GM19324 (cell line): ENCODE results near the gene PLEKHG2.

ENCODE experiments used
- ATAC-seq: cut with Tn5 transposase; IDR thresholded peaks from one replicate; pipeline ENCODE4 v1.9.1; 2021; ENCODE audit warnings: mild to moderate bottlenecking, moderate library complexity; ENCODE audit not compliant: unreplicated experiment, low FRiP score

PLEKHG2 gene

DNA sequence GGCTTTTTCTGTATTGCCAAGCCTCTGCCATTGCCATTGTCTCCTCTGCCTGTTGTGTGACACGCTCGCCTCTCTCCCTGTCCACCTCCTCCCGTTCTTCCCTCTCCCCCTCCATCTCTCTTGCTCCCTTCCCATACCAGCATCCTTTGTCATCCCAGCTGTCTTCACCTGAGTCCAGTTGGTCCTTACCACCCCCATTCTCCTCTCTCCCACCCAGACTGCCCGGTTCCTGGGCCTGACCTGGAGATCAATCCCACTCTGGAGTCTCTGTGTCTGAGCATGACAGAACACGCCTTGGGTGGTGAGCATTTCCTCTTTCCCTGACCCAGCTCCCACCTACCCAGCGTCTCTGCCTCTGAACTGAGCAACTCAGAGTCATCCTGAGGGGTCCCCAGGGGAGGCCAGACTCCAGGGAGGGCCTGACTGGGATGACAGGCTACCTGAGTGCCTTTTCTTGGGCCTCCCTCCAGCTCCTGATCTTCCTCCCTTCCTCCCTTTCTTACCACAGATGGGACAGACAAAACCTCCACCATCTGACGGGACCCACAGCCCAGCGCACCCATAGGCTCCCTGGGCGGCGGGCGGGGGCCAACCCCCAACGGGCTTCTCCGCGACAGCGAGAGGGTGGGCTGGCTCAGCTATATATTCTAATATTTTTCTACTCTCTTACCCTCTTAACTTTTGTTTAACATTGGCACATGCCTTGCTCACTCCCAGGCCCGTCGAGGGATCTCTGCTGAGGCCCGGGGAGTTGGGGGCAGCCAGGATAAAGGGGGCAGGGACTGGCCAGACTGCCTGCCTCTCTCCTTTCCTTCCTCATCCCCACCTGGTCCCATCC lies 29.3 kb upstream of the PLEKHG2 start:
- ATAC-seq: no peak

DNA sequence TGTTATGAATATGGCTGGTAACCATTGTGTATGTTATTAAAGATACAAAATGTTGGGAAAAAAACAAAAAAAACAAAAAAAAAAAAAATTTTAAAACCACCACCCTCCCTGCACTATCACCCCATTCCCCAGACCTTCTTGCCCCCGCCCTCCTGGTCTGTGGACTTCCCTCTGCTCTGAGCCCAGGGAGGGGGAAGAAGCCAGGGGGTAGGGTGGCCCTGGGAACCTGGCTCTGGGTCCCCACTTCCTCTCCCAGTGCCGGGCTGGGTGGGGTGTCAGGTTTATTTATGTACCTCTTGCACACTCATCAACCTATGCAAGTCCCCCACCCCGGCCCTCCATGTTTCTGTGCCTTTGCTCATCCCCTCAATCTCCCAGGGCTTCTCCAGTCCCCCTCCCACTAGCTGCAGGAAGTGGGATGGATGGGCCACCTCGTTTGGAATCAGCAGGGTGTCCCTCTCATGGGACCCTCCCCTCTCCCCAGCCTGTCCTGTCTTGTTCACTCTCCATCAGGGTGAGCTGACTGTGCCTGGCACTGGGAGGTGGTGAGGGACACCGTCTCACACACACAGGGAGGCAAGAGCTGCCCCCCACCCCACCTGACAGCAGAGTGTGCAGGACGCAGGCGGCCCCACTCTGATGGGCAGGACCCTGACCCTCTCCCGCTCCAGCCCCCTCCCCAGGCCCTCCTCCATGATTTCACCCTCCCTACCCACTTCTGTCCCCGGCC lies 27.5 kb upstream of the PLEKHG2 start:
- no peak for ATAC-seq

DNA sequence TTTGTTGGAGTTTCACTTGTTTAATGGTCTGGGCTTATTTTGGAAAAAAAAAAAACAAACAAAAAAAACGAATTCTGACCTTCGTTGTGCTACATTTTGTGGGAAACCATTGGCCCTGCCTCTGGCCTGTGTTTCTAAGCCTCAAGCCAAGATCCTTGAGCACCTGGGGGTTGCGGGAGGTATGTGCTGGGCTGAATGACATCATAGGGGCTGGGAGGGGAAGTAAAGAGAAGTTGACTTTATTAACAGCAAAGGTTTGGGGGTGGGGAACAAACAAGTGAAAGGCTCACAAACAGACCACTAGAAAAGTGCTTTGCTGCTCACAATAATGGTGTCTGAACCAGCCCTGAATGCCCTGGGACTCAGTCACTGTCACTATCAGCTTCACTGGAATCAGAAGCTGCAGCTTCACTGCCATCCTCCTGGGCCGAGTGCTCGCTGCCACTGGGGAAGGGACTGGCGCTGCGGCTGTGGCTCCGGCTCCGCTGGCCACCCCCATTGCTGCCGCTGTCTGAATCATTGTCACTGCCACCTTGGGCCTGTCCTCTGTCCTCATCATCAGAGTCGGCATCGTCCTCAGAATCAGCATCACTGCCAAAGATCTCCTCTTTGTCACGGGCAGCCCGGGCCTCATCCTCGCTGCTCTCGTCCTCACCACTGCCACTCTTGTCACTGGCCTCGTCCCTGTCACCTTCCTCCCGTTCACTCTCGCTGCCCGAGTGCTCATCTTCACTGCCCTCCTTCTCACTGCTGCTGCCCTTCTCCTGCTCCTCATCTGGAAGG lies 26.6 kb upstream of the PLEKHG2 start:
- no peak for ATAC-seq

DNA sequence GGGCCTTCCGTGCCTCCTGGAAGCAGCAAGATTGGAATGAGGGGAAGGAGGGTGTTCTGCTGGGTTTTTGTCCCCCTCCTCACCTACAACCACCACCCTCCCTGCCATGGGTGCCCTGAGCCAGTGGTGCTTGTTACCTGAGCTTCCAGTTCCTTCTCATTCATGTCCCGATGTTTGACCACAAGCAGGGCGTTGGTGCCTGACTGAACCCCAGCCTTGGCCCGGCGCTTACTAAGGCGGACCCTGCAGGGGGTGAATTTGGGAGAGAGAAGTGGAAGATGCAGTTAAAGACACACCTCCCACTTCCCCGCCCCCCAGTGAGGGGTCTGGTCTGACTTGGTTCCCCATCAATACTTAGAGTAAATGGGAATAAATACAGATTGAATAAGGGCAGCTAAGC lies 25.9 kb upstream of the PLEKHG2 start:
- no peak for ATAC-seq

DNA sequence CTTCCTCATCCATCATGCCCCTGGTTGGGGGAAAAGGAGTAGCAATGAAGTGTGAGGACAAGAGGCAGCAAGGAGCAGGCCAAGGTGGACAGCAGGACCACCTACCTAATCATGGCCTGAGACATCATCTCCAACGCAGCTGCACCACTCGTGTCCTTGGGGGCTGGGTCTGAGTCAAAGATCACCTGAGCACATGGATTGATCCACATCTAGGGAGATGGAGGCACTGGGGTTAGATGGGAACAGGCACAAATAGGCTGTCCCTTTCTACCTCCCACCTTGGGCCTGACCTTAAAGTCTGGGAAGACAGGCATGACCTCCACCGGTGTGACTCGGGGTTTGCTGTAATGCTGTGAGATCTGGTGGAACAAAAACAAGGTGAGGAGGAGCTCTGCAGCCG lies 23.8 kb upstream of the PLEKHG2 start:
- no peak for ATAC-seq

DNA sequence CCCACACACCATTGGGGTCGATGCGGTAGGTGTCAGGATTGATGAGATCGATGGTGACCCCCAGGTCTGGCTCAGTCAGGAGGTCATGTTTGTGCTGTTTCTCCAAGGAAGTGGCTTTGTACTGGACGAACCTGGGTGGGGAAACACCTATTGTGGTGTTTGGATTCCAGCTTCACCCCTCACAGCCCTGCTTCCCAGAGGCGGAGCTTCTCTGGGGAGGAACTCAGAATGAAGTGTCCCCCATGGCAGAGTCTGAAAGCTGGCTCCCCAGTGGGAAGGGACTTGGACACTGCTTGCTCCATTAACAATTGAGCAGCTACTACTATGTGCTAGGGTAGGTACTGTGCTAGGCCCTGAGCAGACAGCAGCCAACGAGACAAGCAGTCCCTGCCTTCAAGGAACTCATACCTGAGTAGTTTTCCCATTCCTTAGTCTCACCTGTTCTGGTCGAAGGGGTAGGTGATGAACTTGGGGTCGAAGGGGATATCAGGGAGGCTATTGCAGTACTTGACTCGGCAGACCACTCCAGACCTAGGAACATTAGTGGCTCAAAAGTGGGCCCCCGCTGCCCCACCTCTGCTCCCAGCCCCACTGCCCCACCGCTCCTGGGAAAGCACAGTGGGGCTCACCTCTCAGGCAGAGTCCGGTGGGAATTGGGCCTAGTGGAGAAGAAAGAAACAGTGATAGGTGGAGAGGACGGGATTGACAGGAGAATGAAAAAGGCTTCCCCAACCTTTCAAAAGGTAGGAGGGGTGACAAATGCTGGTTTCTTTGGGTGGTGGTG lies 22.6 kb upstream of the PLEKHG2 start:
- ATAC-seq: no peak

DNA sequence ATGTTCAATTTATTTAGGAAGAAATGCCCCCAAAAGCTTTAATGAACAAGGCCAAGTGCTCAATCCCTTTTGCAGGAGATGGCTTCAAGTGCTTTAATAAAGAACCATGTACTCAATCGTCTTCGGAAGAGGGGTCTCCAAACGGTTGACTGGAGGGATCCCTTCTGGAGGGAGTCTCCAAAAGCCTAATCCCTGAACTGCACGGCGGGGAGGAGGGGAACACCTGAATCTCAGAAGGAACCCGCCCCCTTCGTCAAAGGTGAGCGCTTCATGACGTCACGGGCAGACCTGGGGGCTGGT lies 22.1 kb upstream of the PLEKHG2 start:
- ATAC-seq: no peak

DNA sequence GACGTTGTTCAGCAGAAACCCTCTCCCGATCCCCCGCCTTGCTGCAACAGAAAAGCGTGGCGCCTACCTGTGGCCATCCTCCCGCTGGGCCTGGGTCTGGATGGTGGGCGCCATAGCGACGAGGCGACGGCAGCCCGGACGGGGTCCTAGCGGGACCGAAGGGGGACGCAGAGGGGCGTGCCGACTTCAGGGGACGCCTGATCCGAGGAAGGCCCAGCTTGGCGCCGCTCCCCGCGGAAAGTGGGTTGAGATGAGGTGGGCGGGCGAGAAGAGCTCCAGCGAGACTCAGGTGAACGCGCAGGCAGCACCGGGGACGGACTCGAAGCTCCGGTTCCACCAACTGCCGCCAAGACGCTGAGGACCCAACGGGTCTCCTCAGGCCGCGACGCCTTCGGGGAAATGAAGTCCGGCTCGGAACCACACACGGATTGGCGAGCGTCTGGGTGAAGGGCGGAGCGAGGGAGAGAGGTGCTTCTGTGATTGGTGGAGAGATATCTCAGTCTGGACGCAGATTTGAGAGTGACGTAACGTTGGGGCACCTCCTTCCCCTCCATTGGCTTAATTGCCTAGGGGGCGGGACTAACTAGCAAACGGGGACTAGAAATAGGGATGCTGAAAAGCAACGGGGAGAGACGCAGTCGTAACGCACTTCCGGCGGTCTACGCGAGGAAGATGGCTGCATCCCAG lies 21.6 kb upstream of the PLEKHG2 start, which contains the start of the genes MED29 and PAF1:
MED29 (plus strand) TSS at position 628 of the 687 bp plus-strand sequence; CDS start at position 673, 45 bp downstream.
PAF1 (minus strand) TSS at position 356 of the 687 bp plus-strand sequence; CDS start at position 114, 242 bp downstream.
- peak; percentile 94 for ATAC-seq

DNA sequence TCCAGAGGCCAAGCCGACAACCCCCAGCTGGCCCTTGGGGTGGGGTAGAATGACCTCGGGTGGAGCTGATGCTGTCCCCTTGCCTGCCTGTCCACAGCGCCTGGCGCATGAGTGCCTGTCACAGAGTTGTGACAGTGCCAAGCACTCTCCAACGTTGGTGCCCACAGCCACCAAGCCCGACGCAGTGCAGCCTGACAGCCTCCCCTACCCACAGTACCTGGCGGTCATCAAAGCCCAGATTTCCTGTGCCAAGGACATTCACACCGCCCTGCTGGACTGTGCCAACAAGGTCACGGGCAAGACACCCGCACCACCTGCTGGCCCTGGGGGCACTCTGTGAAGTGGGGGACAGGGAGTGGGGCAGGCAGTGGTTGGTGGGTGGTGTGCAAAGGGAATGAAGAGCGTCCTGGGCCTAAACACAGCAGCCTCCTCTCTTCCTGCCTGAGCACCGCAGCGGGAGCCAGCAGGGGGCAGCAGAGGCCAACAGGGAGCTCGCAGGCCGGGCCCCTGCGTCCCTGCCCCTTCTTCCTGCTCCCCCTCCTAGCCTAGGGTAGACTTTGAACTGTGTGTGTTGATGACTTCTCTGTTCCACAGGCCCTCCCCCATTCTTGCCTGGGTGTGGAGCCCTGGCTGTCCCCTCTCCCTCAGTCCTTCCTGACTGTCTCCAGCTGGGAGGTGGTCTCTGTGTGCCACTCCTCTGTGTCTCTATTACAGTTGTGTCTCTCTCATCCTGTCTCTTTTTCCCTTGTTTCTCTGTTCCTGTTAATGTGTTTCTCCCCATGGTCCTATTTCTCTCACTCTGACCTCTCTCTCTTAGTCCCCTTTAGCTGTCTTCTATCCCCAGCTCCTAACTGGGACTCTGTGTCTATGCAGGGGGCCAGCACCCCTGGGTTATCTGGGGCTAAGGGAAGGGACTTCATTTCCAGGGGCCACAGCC lies 14.8 kb upstream of the PLEKHG2 start:
- peak; percentile 46 for ATAC-seq

DNA sequence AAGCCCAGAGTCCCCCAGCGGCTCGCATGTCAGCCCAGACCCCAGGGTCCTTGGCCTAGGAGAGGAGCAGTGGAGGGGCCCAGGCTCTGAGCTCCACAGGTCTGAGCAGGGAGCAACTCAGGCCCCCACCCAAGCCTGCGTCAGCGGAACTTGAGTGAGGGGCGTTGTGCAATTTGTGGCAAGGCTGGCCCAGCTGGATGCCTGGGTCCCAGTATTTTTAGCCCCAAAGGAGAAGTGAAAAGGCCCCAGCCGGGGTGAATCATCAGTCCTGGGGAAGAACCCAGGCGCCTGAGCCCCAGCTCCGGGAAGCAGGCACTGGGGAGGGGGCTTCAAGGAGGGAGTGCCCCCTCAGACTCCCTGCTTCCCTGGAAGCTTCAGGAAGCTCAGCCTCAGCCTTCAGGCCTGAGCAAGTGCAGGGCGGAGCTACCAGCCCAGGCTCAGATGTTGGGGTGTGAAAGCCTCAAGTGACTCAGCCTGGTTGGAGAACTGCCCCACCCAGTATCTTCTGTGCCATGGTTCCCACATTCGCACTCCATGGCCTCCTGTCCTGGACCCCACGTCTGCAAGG lies 14.1 kb upstream of the PLEKHG2 start:
- no peak for ATAC-seq

DNA sequence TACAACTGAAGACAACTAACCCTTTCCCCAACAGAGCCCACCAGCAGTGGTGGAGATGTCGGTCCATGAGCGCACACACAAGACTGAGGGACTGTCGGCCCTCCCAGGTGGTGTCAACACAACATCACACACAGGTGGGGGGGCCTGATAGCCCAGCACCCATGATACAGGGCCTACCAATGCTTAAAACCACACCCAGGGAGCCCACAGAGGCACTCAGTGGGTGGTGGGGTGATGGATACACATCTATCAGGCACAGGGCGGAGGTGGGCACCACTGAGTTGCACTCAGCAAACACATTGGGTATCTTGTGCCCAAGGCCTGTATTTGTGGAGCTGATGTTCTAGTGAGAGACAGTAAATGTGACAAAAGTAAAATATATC lies 12.8 kb upstream of the PLEKHG2 start:
- ATAC-seq: no peak

DNA sequence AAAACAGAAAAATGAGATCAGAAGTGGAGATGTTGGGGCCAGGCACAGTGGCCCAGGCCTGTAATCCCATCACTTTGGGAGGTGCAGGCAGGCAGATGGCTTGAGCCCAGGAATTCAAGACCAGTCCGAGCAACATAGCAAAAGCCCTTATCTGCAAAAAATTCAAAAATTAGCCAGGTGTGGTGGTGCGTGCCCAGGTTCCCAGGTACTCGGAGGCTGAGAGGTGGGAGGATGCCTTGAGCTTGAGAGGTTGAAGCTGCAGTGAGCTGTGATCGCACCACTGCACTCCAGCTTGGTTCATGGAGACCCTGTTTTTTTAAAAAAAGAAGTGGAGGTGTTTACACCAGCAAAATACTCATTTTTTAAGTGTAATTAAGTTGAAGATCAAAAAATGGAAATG lies 12.4 kb upstream of the PLEKHG2 start:
- no peak for ATAC-seq

DNA sequence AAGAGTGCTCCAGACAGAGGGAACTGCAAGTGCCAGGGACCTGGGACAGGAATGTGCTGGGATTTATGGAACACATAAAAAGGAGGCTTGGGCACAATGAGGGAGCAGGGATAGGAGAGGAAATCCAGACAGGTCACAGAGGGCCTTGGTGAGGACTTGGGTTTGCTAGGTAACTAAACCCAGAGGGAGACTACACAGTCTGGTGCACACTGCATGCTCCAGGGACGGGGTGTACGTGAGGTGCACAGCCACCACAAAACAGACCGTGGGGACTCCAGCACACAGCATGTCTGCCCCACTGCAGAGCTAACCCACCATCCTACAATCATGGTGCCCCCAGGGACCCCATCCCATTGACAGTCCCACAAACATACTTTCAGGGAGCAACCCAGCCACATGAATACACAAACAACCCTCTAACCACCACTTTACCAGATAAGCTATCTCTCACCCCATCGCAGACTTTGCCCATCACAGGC lies 11.4 kb upstream of the PLEKHG2 start:
- no peak for ATAC-seq

DNA sequence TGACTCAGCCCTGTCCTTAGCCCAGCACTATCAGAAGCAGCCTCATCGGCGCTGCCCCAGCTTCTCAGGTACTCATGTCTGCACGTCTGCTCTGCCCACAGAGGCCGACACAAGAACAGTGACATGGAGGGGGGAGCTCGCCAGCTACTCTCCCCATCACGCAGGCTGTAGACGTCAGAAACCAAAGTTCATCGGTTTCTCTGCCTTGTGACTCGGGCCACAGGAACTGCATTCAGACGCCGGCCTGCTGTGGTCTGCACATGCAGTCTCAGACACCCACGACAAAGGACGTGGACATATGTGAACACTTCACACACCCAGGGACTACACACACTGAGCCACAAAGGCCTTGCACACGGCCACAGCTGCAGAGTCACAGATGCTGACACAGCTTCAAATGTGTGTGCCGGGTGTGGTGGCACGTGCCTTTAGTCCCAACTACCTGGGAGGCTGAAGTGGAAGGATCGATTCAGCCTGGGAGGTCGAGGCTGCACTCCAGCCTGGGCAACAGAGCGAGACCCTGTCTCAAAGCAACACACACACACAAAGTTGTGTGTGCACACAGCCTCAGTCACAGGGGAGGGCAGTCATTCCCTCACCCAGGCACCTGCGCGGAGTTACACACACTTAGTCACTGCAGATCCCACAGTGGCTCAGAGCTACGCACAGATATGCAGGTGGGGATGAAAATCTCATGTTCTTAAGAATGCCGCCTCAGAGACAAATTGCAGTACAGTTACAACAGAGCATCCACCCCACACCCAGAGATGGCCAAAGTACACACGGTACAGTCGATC lies 10.7 kb upstream of the PLEKHG2 start:
- no peak for ATAC-seq

DNA sequence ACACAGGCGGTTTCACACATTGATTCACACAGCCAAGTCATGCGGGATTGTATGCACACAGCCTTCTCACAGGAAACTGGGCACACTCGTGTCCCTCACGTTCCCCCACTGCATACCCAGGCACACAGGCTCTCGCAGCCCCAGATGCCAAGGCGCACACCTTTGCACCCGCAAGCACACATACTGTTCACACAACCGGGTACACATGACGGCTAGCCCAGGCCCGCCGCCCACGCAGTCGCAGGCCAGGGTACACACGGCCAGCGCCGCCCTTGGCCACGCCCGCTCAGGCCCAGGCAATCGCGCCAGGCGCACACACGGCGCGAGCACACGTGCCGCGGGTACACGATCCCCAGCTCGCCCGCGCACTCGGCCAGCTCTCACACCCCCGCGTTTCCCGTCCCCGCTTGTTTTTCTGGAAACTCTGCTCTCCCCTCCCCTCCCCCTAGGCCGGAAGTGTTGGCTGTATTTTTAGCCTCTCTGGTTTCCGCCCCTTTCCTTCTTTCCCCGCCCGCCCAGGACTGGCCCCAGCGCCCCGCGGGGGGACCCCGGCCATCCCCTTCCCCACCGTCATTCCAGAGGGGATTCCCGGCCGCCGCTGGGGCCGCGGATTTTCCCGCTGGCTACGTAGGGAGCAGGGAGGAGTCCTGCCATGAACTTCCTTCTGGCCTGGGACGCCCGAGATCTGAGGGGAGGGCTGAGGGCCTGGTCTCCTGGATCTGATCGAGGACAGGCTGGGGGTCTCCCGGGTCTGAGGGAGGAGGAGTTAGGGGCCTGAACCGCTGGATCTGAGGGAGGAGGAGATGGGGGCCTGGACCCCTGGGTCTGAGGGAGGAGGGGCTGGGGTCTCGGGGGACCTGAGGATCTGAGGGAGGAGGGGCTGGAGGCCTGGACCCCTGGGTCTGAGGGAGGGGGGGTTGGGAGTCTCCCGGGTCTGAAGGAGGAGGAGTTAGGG lies 9.8 kb upstream of the PLEKHG2 start:
- peak; percentile 33 for ATAC-seq
